Measurements from ENCODE around the gene WDR88.
A peak's percentile ranks its signal among the peaks of the same experiment; 100 is the strongest.

The WDR88 gene

DNA sequence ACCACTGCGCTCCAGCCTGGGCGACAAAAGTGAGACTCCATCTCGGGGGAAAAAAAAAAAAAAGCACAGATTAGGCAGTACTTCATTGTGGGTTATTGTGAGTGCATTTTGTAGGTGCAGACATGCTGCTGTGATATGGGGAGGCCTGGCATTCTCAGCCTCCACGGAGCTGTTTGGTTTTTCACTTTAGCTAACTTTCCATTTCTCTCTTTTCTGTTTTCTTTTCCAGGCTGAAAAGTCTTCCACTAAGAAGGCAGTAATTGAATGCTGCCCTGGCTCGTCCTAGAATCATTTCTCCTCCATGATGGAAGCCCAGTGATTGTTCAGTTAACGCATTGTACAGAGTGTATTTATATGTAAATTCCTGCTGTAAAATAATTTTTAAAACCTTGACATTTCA, 2.0 kb upstream of the WDR88 start:
- Histone ChIP-seq H3K4me2 (ENCODE audit: low read length) (no peak overlapping the region), H2AFZ (ENCODE audit: low read depth, low read length) (no peak overlapping the region), H3K27me3 (ENCODE audit: low read depth, low read length) (no peaks in the 10 kb centered on the region), H3K4me1 (ENCODE audit: low read length) (no peaks in the 10 kb centered on the region), H4K20me1 (ENCODE audit: insufficient read depth, low read length) (no peaks in the 10 kb centered on the region), H3K9me3 (ENCODE audit: insufficient read depth, low read length) (no peaks in the 10 kb centered on the region), H3K27ac (ENCODE audit: low read length) (no peak overlapping the region), H3K4me3 (ENCODE audit: low read length) (no peak overlapping the region), H3K9ac (ENCODE audit: low read length) (no peak overlapping the region), H3K79me2 (ENCODE audit: low read length) (no peaks in the 10 kb centered on the region), H3K36me3 (replicated peaks; ENCODE audit: low read depth, low read length) (peaks cover 5% of the 10 kb centered on the region)
- no peak for TF ChIP-seq EZH2phosphoT487 (IDR thresholded peaks at IDR 0.05; ENCODE audit: low read depth)
- TF ChIP-seq, protein P1, sequence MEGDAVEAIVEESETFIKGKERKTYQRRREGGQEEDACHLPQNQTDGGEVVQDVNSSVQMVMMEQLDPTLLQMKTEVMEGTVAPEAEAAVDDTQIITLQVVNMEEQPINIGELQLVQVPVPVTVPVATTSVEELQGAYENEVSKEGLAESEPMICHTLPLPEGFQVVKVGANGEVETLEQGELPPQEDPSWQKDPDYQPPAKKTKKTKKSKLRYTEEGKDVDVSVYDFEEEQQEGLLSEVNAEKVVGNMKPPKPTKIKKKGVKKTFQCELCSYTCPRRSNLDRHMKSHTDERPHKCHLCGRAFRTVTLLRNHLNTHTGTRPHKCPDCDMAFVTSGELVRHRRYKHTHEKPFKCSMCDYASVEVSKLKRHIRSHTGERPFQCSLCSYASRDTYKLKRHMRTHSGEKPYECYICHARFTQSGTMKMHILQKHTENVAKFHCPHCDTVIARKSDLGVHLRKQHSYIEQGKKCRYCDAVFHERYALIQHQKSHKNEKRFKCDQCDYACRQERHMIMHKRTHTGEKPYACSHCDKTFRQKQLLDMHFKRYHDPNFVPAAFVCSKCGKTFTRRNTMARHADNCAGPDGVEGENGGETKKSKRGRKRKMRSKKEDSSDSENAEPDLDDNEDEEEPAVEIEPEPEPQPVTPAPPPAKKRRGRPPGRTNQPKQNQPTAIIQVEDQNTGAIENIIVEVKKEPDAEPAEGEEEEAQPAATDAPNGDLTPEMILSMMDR (IDR thresholded peaks at IDR 0.05; ENCODE audit: low read depth, low read length), result no peak

DNA sequence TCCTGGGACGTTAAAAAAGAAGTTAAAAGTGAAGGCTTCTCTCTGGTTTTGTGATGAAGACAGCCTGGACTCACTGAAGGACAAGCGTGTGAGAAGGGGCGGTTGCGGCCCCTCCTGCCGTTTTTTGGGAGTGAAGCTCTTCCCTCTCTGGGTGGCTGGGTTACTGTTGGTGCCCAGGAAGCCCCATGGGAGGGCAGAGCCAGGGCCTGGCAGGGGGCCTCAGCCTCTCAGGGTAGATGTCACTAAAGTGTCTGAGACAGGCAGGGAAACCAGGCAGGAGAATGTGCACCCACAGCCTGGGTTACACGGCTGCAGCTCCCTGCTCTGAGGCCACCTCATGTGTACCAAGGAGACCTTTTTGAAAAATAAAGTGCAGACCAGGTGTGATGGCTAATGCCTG, 1.5 kb upstream of the WDR88 start:
- Histone ChIP-seq H3K79me2 (ENCODE audit: low read length) (no peaks in the 10 kb centered on the region), H3K4me1 (ENCODE audit: low read length) (no peaks in the 10 kb centered on the region), H3K27me3 (ENCODE audit: low read depth, low read length) (no peaks in the 10 kb centered on the region), H3K9me3 (ENCODE audit: insufficient read depth, low read length) (no peaks in the 10 kb centered on the region), H3K4me3 (ENCODE audit: low read length) (no peak overlapping the region), H2AFZ (ENCODE audit: low read depth, low read length) (no peak overlapping the region), H4K20me1 (ENCODE audit: insufficient read depth, low read length) (no peaks in the 10 kb centered on the region), H3K9ac (ENCODE audit: low read length) (no peak overlapping the region), H3K36me3 (replicated peaks; ENCODE audit: low read depth, low read length) (peaks cover 3% of the 10 kb centered on the region), H3K27ac (ENCODE audit: low read length) (no peak overlapping the region), H3K4me2 (ENCODE audit: low read length) (no peak overlapping the region)
- TF ChIP-seq EZH2phosphoT487 (IDR thresholded peaks at IDR 0.05; ENCODE audit: low read depth), result no peak
- TF ChIP-seq, protein P1 (IDR thresholded peaks at IDR 0.05; ENCODE audit: low read depth, low read length), result no peak

DNA sequence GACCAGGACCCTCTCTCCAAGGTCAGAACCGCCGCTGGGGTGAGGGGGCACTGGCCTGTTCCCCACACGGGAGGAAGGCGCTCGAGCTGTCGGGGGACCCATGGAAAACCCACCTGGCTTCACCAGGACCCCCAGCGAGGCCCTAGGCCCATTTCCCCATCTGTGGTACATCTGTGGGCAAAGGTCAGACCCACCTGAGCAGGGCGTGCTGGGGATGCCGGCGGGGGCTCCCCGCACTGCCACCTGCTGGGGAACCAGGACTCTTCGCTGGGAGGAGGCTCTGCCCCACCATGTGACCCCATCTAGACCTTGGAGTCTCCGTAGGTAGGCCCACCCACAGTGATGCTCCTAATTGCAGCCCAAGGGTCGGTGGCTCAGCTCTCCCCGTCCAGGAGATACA, 511 bp downstream of the WDR88 start:
- Histone ChIP-seq H3K4me1 (ENCODE audit: low read length) (no peaks in the 10 kb centered on the region), H4K20me1 (ENCODE audit: insufficient read depth, low read length) (no peaks in the 10 kb centered on the region), H3K79me2 (ENCODE audit: low read length) (no peaks in the 10 kb centered on the region), H3K27me3 (ENCODE audit: low read depth, low read length) (no peaks in the 10 kb centered on the region), H3K36me3 (replicated peaks; ENCODE audit: low read depth, low read length) (peaks cover 3% of the 10 kb centered on the region), H3K27ac (ENCODE audit: low read length) (no peak overlapping the region), H3K9ac (ENCODE audit: low read length) (no peak overlapping the region), H3K9me3 (ENCODE audit: insufficient read depth, low read length) (no peaks in the 10 kb centered on the region), H2AFZ (ENCODE audit: low read depth, low read length) (no peak overlapping the region), H3K4me2 (ENCODE audit: low read length) (no peak overlapping the region), H3K4me3 (ENCODE audit: low read length) (no peak overlapping the region)
- no peak for TF ChIP-seq EZH2phosphoT487 (IDR thresholded peaks at IDR 0.05; ENCODE audit: low read depth)
- TF ChIP-seq, protein P1 (IDR thresholded peaks at IDR 0.05; ENCODE audit: low read depth, low read length), result peak; percentile 38

DNA sequence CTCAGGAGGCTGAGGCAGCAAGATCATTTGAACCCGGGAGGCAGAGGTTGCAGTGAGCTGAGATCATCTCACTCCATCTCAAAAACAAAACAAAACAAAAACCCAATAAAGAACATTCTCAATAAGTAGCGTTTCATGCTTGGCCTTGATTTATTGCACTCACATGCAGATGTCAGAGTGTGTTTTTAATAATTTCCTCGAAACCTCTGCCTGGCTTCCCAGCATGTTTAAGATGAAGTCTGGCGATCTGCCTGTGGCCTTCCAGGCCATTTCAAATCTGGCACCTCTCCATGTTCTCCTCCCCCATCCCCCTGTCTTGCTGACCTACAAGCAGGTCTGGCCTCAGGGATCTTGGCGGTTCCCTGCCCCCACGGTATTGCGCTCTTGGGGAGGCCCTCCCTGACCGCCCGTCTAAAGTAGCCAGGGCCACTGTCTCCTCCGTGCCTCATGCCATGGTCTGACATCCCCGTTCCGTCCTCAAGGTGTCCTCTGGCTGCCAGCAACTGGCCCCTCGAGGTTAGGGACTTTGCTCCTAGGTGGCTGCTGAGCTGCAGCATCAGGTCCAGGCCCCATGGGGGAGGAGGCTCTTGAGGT, 1.6 kb downstream of the WDR88 start:
- no peak overlapping the region for H2AFZ ChIP-seq (ENCODE audit: low read depth, low read length)
- H3K4me1 ChIP-seq (ENCODE audit: low read length), result no peaks in the 10 kb centered on the region
- H3K4me2 ChIP-seq (ENCODE audit: low read length), result no peak overlapping the region
- H3K36me3 ChIP-seq (replicated peaks; ENCODE audit: low read depth, low read length), result peaks cover 3% of the 10 kb centered on the region
- no peaks in the 10 kb centered on the region for H3K27me3 ChIP-seq (ENCODE audit: low read depth, low read length)
- no peaks in the 10 kb centered on the region for H3K9me3 ChIP-seq (ENCODE audit: insufficient read depth, low read length)
- no peaks in the 10 kb centered on the region for H4K20me1 ChIP-seq (ENCODE audit: insufficient read depth, low read length)
- TF ChIP-seq, protein P1 (IDR thresholded peaks at IDR 0.05; ENCODE audit: low read depth, low read length), result no peak
- TF ChIP-seq EZH2phosphoT487 (IDR thresholded peaks at IDR 0.05; ENCODE audit: low read depth), result no peak
- no peak overlapping the region for H3K4me3 ChIP-seq (ENCODE audit: low read length)
- H3K79me2 ChIP-seq (ENCODE audit: low read length), result no peaks in the 10 kb centered on the region
- H3K9ac ChIP-seq (ENCODE audit: low read length), result no peak overlapping the region
- no peak overlapping the region for H3K27ac ChIP-seq (ENCODE audit: low read length)
